Astrocyte of the spinal cord (primary cell): ENCODE measurements around the gene VWF.

Experiments used
- DNase-seq: peaks from one replicate; pipeline ENCODE4 v3.0.0; 2011; ENCODE audit warnings: low read depth, low spot score
- H3K4me3 ChIP-seq: 2 replicates; pipeline ENCODE4 v1.5.1; 2011; ENCODE audit warnings: low read depth, mild to moderate bottlenecking, low read length, moderate library complexity
- in situ Hi-C: cut with HindIII; loops from 2 replicates; pipeline ENCODE4 v1.10.0; 2017; ENCODE audit warnings: low sequenced_read_pairs
- TF ChIP-seq, protein P1 (sequence below): IDR thresholded peaks from 2 replicates; pipeline ENCODE4 v1.5.1; 2012; ENCODE audit warnings: low read depth, mild to moderate bottlenecking, low read length, inconsistent platforms

The VWF gene

DNA sequence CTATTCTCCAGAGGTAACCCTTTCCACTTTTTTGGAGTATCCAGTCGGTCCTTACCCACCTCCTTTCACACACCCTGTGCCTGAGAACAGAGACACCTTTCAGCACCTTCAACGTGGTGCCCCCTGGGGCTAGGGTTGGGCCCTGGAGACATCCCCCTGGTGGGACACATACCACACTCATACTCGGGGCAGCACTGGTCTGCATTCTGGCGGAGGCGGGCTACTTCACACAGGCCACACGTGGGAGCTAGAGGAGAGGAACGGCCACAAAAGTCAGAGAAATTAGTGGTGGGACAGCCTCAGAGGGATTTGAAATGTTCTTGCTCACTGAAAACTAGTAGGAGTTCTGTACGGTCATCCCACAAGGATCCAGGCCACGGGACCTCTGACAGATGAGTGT, 139.6 kb downstream of the VWF start:
- TF ChIP-seq, protein P1, sequence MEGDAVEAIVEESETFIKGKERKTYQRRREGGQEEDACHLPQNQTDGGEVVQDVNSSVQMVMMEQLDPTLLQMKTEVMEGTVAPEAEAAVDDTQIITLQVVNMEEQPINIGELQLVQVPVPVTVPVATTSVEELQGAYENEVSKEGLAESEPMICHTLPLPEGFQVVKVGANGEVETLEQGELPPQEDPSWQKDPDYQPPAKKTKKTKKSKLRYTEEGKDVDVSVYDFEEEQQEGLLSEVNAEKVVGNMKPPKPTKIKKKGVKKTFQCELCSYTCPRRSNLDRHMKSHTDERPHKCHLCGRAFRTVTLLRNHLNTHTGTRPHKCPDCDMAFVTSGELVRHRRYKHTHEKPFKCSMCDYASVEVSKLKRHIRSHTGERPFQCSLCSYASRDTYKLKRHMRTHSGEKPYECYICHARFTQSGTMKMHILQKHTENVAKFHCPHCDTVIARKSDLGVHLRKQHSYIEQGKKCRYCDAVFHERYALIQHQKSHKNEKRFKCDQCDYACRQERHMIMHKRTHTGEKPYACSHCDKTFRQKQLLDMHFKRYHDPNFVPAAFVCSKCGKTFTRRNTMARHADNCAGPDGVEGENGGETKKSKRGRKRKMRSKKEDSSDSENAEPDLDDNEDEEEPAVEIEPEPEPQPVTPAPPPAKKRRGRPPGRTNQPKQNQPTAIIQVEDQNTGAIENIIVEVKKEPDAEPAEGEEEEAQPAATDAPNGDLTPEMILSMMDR, result no peak
- H3K4me3 ChIP-seq, result no peak overlapping the region
- in situ Hi-C loops, result no loop called here
- DNase-seq, result no peak

DNA sequence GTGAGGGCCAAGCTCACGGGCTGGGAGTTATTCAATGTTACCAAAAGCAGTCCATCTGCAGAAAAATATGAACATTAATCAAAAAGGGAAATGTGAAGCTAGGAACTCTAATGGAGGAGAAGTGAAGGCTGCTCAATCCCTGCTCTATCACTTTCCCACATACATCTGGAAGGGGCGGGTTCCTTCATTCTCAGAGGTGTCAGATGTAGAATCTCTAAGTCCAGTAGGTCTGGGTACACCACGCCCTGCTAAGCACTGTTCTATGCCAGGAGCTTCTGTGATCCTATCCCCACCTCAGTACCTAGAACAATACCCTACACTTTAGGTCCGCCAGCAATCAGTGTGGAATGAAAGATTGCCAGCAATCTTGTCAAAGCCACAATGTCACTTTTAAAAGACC, 142.4 kb downstream of the VWF start:
- DNase-seq, result no peak
- H3K4me3 ChIP-seq, result no peak overlapping the region
- TF ChIP-seq, protein P1, result no peak
- in situ Hi-C loops, result no loop called here

DNA sequence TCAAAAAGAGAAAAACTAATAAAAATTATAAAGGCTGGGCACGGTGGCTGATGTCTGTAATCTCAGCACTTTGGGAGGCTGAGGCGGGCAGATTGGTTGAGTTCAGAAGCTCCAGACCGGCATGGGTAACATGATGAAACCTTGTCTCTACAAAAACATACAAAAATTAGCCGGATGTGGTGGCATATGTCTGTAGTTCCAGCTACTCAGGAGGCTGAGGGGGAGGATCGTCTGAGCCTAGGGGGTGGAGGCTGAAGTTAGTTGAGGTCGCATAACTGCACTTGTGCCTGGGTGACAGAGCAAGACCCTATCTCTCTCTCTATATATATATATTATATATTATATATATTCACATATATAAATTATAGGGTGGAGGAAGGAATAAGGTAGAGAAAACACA, 146.9 kb downstream of the VWF start:
- no peak overlapping the region for H3K4me3 ChIP-seq
- TF ChIP-seq, protein P1, result no peak
- in situ Hi-C loops, result no loop called here
- DNase-seq, result no peak

DNA sequence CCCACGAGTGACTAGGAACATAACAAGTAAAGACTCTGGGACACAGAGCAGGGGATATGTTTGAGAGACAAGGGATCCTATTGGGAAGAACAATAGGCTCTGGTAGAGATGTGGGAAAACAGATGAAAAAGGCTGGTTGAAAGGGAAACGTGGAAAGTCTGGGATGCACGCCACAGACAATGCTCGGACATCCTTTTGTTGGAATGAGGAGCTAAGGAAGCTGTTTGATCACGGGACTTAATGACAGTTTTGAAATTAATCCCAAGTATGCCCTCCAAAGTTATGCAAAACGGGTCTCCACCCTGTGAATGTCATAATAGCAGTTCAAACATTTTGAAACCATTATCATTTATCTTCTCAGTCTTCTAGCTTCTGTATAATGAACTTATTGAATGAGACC, 147.8 kb downstream of the VWF start:
- DNase-seq, result no peak
- H3K4me3 ChIP-seq, result no peak overlapping the region
- in situ Hi-C loops, result no loop called here
- TF ChIP-seq, protein P1, result no peak

DNA sequence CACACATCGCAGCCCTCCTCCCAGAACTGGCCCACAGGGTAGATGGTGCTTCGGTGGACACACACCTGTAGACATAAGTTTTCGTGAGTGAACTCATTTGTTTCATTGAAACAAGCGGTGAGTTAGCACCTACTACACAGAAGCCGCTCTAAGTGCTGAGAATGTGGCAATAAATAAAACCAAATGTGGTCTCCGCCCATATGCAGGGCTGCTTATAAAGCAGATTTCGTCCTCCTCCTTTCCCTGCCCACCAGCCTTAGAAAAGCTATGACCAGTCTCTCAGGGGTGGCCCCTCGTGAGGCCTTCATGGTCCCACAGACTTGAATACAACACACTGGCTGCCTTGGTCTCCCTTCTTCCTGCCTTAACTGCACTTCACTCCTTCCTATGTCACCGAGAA, 148.3 kb downstream of the VWF start:
- TF ChIP-seq, protein P1, result no peak
- no peak overlapping the region for H3K4me3 ChIP-seq
- no peak for DNase-seq
- in situ Hi-C loops, result no loop called here

DNA sequence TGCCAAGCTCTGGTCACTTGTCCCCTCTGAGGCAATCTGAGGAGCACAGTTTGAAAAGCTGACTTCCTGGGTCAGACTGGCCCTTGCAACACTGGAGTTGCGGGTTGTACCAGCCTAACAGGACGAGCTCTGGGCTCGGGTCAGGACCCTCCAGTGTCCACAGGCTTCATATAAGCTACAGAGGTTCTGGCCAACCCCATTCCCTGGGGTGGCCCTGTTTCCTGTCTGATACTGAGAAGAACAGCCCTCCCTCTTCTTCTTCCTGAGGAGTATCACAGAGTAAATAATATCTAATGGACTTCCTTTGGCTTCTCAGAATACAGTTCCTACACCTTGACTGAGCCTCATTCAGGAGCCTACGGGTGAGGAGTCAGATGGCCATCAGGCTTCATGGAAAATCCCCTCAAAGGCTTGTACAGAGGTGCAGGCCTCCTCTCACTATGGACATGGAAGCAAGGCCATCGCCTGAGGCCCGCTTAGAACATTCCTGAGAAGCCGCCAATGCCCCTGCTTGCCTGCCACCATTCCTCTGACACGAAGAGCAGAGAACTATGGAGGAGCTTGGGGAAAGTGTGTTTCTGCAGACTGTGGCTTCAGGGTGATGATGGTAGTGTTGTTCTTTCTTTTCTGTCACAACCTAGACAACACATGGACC, 150.9 kb downstream of the VWF start:
- H3K4me3 ChIP-seq, result no peak overlapping the region
- in situ Hi-C loops, result no loop called here
- no peak for DNase-seq
- TF ChIP-seq, protein P1, result no peak
